Sigmoid colon (tissue), 7 donors: ENCODE measurements around the gene MYH9. TPM values are rescaled to one million over a fixed set of nuclear protein-coding genes. Genes with fewer than 3 reads are reported as not detected.
A peak's percentile ranks its signal among the peaks of the same experiment; 100 is the strongest.
"Not testable (repeated sequence)": the region's sequence is repeated elsewhere in the genome, so short reads cannot be mapped to it uniquely, and the experiment has no call there.

Experiments
- DNase-seq: peaks from one replicate; pipeline ENCODE4 v3.0.0-alpha.2; 2019
- H3K27ac ChIP-seq, 4 donors: fragments of 200-600 bp; sonication (generic); one replicate each; pipeline ENCODE4 v1.5.1; 2016 to 2019; ENCODE audit warnings: mild to moderate bottlenecking in 1 of 4
- H3K27me3 ChIP-seq, 3 donors: fragments of 200-600 bp; sonication (generic); one replicate each; pipeline ENCODE4 v1.5.1; 2019; ENCODE audit warnings: mild to moderate bottlenecking in 1 of 3
- H3K36me3 ChIP-seq, 4 donors: fragments of 200-600 bp; sonication (generic); one replicate each; pipeline ENCODE4 v1.5.1; 2016 to 2019
- H3K4me1 ChIP-seq, 4 donors: fragments of 200-600 bp; sonication (generic); one replicate each; pipeline ENCODE4 v1.5.1; 2017 to 2019
- H3K4me3 ChIP-seq, 4 donors: fragments of 200-600 bp; sonication (generic); one replicate each; pipeline ENCODE4 v1.5.1; 2017 to 2019; ENCODE audit warnings: mild to moderate bottlenecking in 2 of 4, moderate library complexity in 1 of 4
- H3K9me3 ChIP-seq, 4 donors: fragments of 200-600 bp in 3 of 4; sonication (generic) in 3 of 4; one replicate each; pipeline versions ENCODE4 v1.5.1 to v1.6.1; 2013 to 2019
- EP300 ChIP-seq, 4 donors: sonication (generic); formaldehyde crosslinking; IDR thresholded peaks; one replicate each; pipeline ENCODE4 v1.6.1; 2017; ENCODE audit warnings: antibody characterized with exemption in 4 of 4
- POLR2A ChIP-seq, 2 donors: fragments of 450-650 bp; IDR thresholded peaks; one replicate each; pipeline ENCODE4 v1.6.1; 2016; ENCODE audit warnings: antibody characterized with exemption in 2 of 2, mild to moderate bottlenecking in 2 of 2, moderate library complexity in 2 of 2
- POLR2AphosphoS5 ChIP-seq, 4 donors: sonication (generic); formaldehyde crosslinking; IDR thresholded peaks; one replicate each; pipeline ENCODE4 v1.6.1; 2017; ENCODE audit warnings: antibody characterized with exemption in 4 of 4
- WGBS, 2 donors: extraction: QIAGEN DNeasy Blood & Tissue Kit; methylation state at CpG; one replicate each; pipeline ENCODE4 v1.1.7; 2013; 5-methylcytosine and 5-hydroxymethylcytosine counted together
- intact Hi-C: fragments of 100-400 bp; cut with DNase I; formaldehyde crosslinking; loops from one replicate; pipeline ENCODE4 v1.15.1; 2023
- polyA plus RNA-seq, 3 donors: library from polyadenylated mRNA; stranded (reverse); fragments of 200-250 nt; gene quantifications; one replicate each; pipeline ENCODE4 v1.2.3, GENCODE V29; 2013
- total RNA-seq, 4 donors: library from RNA; depleted of rRNA; stranded (reverse); fragments of >200 nt; gene quantifications; one replicate each; pipeline ENCODE4 v1.1.0, GENCODE V29; 2016
- TF ChIP-seq, protein P1 (sequence below), 4 experiments: fragments of 450-650 bp in 3 of 4; fragments of 200-600 bp in 1 of 4; IDR thresholded peaks; one replicate each; pipeline ENCODE4 v1.5.1; 2016 to 2019; ENCODE audit warnings: antibody characterized with exemption in 4 of 4, mild to moderate bottlenecking in 3 of 4, moderate library complexity in 2 of 4
- donor health status: healthy with polysubstance abuse.
- donor health status: Bipolar disorder and iron deficiency.
- donor health status: healthy.

MYH9 gene
- total and polyA plus RNA-seq, 7 donors: 63.7 to 307 (median 182) TPM

- H3K4me1 ChIP-seq: no peaks in the 10 kb centered on the region
- no peak for TF ChIP-seq EP300 (IDR thresholded peaks at IDR 0.05)
- TF ChIP-seq POLR2AphosphoS5 (IDR thresholded peaks at IDR 0.05): no peak
- no peak for TF ChIP-seq POLR2A (IDR thresholded peaks at IDR 0.05)
- TF ChIP-seq, protein P1, sequence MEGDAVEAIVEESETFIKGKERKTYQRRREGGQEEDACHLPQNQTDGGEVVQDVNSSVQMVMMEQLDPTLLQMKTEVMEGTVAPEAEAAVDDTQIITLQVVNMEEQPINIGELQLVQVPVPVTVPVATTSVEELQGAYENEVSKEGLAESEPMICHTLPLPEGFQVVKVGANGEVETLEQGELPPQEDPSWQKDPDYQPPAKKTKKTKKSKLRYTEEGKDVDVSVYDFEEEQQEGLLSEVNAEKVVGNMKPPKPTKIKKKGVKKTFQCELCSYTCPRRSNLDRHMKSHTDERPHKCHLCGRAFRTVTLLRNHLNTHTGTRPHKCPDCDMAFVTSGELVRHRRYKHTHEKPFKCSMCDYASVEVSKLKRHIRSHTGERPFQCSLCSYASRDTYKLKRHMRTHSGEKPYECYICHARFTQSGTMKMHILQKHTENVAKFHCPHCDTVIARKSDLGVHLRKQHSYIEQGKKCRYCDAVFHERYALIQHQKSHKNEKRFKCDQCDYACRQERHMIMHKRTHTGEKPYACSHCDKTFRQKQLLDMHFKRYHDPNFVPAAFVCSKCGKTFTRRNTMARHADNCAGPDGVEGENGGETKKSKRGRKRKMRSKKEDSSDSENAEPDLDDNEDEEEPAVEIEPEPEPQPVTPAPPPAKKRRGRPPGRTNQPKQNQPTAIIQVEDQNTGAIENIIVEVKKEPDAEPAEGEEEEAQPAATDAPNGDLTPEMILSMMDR (IDR thresholded peaks at IDR 0.05): no peak
- no peaks in the 10 kb centered on the region for H3K27me3 ChIP-seq
- intact Hi-C loops: no loop called here
- H3K9me3 ChIP-seq: no peaks in the 10 kb centered on the region
- 44 to 69% methylated on average over 6 of the region's 6 CpGs for WGBS, 2 donors
- H3K27ac ChIP-seq: no peak overlapping the region
- H3K4me3 ChIP-seq: no peak overlapping the region
- H3K36me3 ChIP-seq: peaks cover 0 to 7% (median 0%) of the 10 kb centered on the region in 4 donors
- DNase-seq: no peak
Measured at GRCh38 chr22:36411589-36412258, 24.0 kb upstream of the MYH9 start.

GRCh38 chr22:36409911-36410756 lies 22.4 kb upstream of the MYH9 start:
- intact Hi-C loops: no loop called here
- no peaks in the 10 kb centered on the region for H3K27me3 ChIP-seq
- no peaks in the 10 kb centered on the region for H3K4me1 ChIP-seq
- peaks cover 0 to 7% (median 0%) of the 10 kb centered on the region in 4 donors for H3K36me3 ChIP-seq
- peak; percentile 78 for DNase-seq
- WGBS, 2 donors: 8 to 25% methylated on average over 56 of the region's 56 CpGs
- peak overlapping the region; percentile 21 to 38 (median 31) for H3K27ac ChIP-seq
- TF ChIP-seq POLR2AphosphoS5 (IDR thresholded peaks at IDR 0.05) (no peak), POLR2A (IDR thresholded peaks at IDR 0.05) (peak in 1 of 2 donors; percentile 57)
- peak overlapping the region in 2 of 4 donors; percentile 14 to 19 for H3K4me3 ChIP-seq
- no peaks in the 10 kb centered on the region for H3K9me3 ChIP-seq

- intact Hi-C loops, H3K4me1 ChIP-seq, H3K27me3 ChIP-seq, H3K9me3 ChIP-seq, DNase-seq, H3K36me3 ChIP-seq: not testable (repeated sequence)
- H3K27ac ChIP-seq: peak overlapping the region in 3 of 4 donors; percentile 21 to 38 (median 34)
- 21 to 70% methylated on average over 15 of the region's 15 CpGs for WGBS, 2 donors
- peak overlapping the region in 2 of 4 donors; percentile 14 to 19 for H3K4me3 ChIP-seq
Measured at GRCh38 chr22:36409554-36409910, 21.8 kb upstream of the MYH9 start.

DNA sequence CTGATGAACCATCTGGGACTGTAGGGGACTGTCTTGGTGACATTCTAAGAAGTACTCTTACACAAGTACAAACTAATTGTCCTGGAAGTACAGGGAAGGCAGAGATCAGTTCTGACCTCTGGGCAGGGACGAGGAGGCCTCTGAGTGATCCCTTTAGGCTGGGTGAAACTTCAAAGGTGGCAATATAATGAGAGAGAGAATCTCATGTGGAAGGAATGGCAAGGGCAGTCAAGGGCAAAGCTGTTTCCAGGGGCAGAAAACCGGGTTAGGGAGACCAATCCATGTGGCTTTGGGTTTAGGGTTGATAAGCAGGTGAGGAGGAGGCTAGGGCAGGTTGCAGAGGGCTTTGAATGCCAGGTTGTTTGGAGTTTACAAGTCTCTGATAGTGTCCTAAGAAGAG lies 21.3 kb upstream of the MYH9 start:
- H3K27ac ChIP-seq: no peak overlapping the region
- H3K36me3 ChIP-seq: peaks cover 0 to 7% (median 0%) of the 10 kb centered on the region in 4 donors
- TF ChIP-seq POLR2A (IDR thresholded peaks at IDR 0.05) (no peak), POLR2AphosphoS5 (IDR thresholded peaks at IDR 0.05) (no peak), EP300 (IDR thresholded peaks at IDR 0.05) (no peak)
- TF ChIP-seq, protein P1 (IDR thresholded peaks at IDR 0.05): no peak
- no peak overlapping the region for H3K4me3 ChIP-seq
- no peaks in the 10 kb centered on the region for H3K9me3 ChIP-seq
- intact Hi-C loops: no loop called here
- 22 to 70% methylated on average over 2 of the region's 2 CpGs for WGBS, 2 donors
- no peaks in the 10 kb centered on the region for H3K4me1 ChIP-seq
- no peaks in the 10 kb centered on the region for H3K27me3 ChIP-seq
- DNase-seq: no peak

- no peak for DNase-seq
- Histone ChIP-seq H3K4me3 (no peak overlapping the region), H3K9me3 (no peaks in the 10 kb centered on the region), H3K27ac (no peak overlapping the region), H3K27me3 (no peaks in the 10 kb centered on the region), H3K36me3 (peaks cover 0 to 13% (median 0%) of the 10 kb centered on the region in 4 donors), H3K4me1 (no peaks in the 10 kb centered on the region)
- TF ChIP-seq, protein P1 (IDR thresholded peaks at IDR 0.05): no peak
- TF ChIP-seq EP300 (IDR thresholded peaks at IDR 0.05) (no peak), POLR2A (IDR thresholded peaks at IDR 0.05) (no peak), POLR2AphosphoS5 (IDR thresholded peaks at IDR 0.05) (no peak)
- WGBS, 2 donors: 85 to 90% methylated on average over 6 of the region's 6 CpGs
- intact Hi-C loops: no loop called here
Measured at GRCh38 chr22:36406721-36407120, 19.0 kb upstream of the MYH9 start.
